H1 (cell line): Measurements from ENCODE around the gene SH3PXD2A. TPM values are rescaled to one million over a fixed set of nuclear protein-coding genes. Genes with fewer than 3 reads are reported as not detected.

Experiments
- CTCF ChIA-PET: fragments of 300-600 bp; sonication (Branson Sonifier 250); formaldehyde crosslinking; loops from one replicate; lab custom pipeline; 2021; ENCODE audit not compliant: partially characterized antibody; lab: Charles Lee
- POLR2A ChIA-PET: fragments of 300-600 bp; sonication (Branson Sonifier 250); formaldehyde crosslinking; loops from one replicate; lab custom pipeline; 2021; ENCODE audit warnings: inconsistent platforms; ENCODE audit not compliant: partially characterized antibody; lab: Charles Lee
- DNase-seq, 2 experiments: peaks; one replicate each; pipeline versions ENCODE4 v3.0.0 to v3.0.0-alpha.2; 2010 to 2022; ENCODE audit warnings: low spot score in 2 of 2, low read depth in 1 of 2, mixed read lengths in 1 of 2
- FAIRE-seq: peaks from 2 replicates; lab custom pipeline; 2011; peaks lifted over from hg19 to GRCh38; lab: Jason Lieb, UNC
- H2AFZ ChIP-seq: 2 replicates; pipeline ENCODE4 v1.8.1; 2012; ENCODE audit warnings: low read length, inconsistent platforms
- H2AK5ac ChIP-seq: 2 replicates; pipeline ENCODE4 v1.6.1; 2013; ENCODE audit warnings: low read depth, low read length
- H2BK120ac ChIP-seq: replicated peaks from 2 replicates; pipeline ENCODE3; 2013; ENCODE audit warnings: low read depth, low read length, inconsistent platforms
- H2BK12ac ChIP-seq: 2 replicates; pipeline ENCODE4 v1.6.1; 2013; ENCODE audit warnings: low read depth, low read length
- H2BK15ac ChIP-seq: 2 replicates; pipeline ENCODE4 v1.6.1; 2013; ENCODE audit warnings: low read length
- H2BK20ac ChIP-seq: 2 replicates; pipeline ENCODE4 v1.6.1; 2013; ENCODE audit warnings: low read length
- H2BK5ac ChIP-seq: 2 replicates; pipeline ENCODE4 v1.6.1; 2013; ENCODE audit warnings: low read depth, low read length
- H3K14ac ChIP-seq: 2 replicates; pipeline ENCODE4 v1.6.1; 2013; ENCODE audit warnings: inconsistent platforms; ENCODE audit not compliant: insufficient read length
- H3K18ac ChIP-seq: 2 replicates; pipeline ENCODE4 v1.6.1; 2013; ENCODE audit warnings: low read length; ENCODE audit errors: extremely low read depth
- H3K23ac ChIP-seq: 2 replicates; pipeline ENCODE4 v1.6.1; 2013; ENCODE audit warnings: inconsistent platforms; ENCODE audit not compliant: insufficient read length
- H3K23me2 ChIP-seq: 2 replicates; pipeline ENCODE4 v1.6.1; 2013; ENCODE audit warnings: low read depth, low read length
- H3K27ac ChIP-seq: 2 replicates; pipeline ENCODE4 v1.6.1; 2011; ENCODE audit warnings: low read depth, low read length, inconsistent platforms
- H3K27me3 ChIP-seq, 4 experiments: replicated peaks in 1 of 4; 1 replicate in 1 of 4; 2 replicates in 3 of 4; pipeline versions ENCODE4 v1.6.1 to v1.8.1; 2011 to 2013; ENCODE audit warnings: low read length in 3 of 4, mild to moderate bottlenecking in 3 of 4, inconsistent platforms in 2 of 4, mixed read lengths in 2 of 4, moderate library complexity in 1 of 4; ENCODE audit not compliant: control insufficient read depth in 3 of 4, insufficient read depth in 3 of 4; ENCODE audit errors: extremely low read depth in 1 of 4
- H3K36me3 ChIP-seq, 4 experiments: 2 replicates each; pipeline versions ENCODE4 v1.6.1 to v1.8.1; 2011 to 2013; ENCODE audit warnings: mild to moderate bottlenecking in 4 of 4, low read length in 3 of 4, moderate library complexity in 2 of 4, control low read depth in 1 of 4, inconsistent platforms in 1 of 4; ENCODE audit not compliant: insufficient read depth in 4 of 4, control insufficient read depth in 2 of 4
- H3K4ac ChIP-seq: replicated peaks from 2 replicates; pipeline ENCODE3; 2013; ENCODE audit warnings: low read length, low read depth, mixed read lengths, inconsistent platforms; ENCODE audit not compliant: insufficient read length
- H3K4me1 ChIP-seq, 4 experiments: replicated peaks in 1 of 4; 1 replicate in 1 of 4; 2 replicates in 3 of 4; pipeline versions ENCODE4 v1.6.1 to v1.8.1; 2011 to 2013; ENCODE audit warnings: low read length in 3 of 4, inconsistent platforms in 2 of 4, mixed read lengths in 1 of 4; ENCODE audit not compliant: insufficient read depth in 4 of 4, control insufficient read depth in 3 of 4
- H3K4me2 ChIP-seq, 2 experiments: 2 replicates each; pipeline versions ENCODE4 v1.6.1 to v1.8.1; 2011 to 2013; ENCODE audit warnings: low read depth in 2 of 2, low read length in 2 of 2, control low read depth in 1 of 2, inconsistent platforms in 1 of 2, mild to moderate bottlenecking in 1 of 2; ENCODE audit not compliant: insufficient read depth in 1 of 2
- H3K4me3 ChIP-seq, 4 experiments: fragments of 200-600, 300-600 bp in 1 of 4; sonication (generic), shearing (Covaris generic), sonication (Bioruptor Twin) in 1 of 4; 2 replicates each; pipeline versions ENCODE4 v1.5.1 to v1.8.1; 2011 to 2016; ENCODE audit warnings: low read length in 4 of 4, low read depth in 3 of 4, control low read depth in 2 of 4, inconsistent platforms in 2 of 4, mild to moderate bottlenecking in 2 of 4, mixed read lengths in 1 of 4, moderate library complexity in 1 of 4; ENCODE audit not compliant: insufficient read depth in 2 of 4; ENCODE audit errors: extremely low read depth in 1 of 4
- H3K56ac ChIP-seq: replicated peaks from 2 replicates; pipeline ENCODE3; 2013; ENCODE audit warnings: low read depth, mild to moderate bottlenecking, mixed read lengths, low read length, inconsistent platforms; ENCODE audit not compliant: insufficient read length
- H3K79me1 ChIP-seq: 2 replicates; pipeline ENCODE4 v1.6.1; 2013; ENCODE audit warnings: low read depth, low read length, control low read depth
- H3K79me2 ChIP-seq, 2 experiments: 2 replicates each; pipeline versions ENCODE4 v1.6.1 to v1.8.1; 2012 to 2013; ENCODE audit warnings: low read length in 2 of 2, mild to moderate bottlenecking in 2 of 2, inconsistent platforms in 1 of 2; ENCODE audit not compliant: insufficient read depth in 2 of 2, control insufficient read depth in 1 of 2
- H3K9ac ChIP-seq, 4 experiments: replicated peaks in 1 of 4; 1 replicate in 1 of 4; 2 replicates in 3 of 4; pipeline versions ENCODE4 v1.6.1 to v1.8.1; 2011 to 2013; ENCODE audit warnings: low read depth in 3 of 4, low read length in 3 of 4, control low read depth in 2 of 4, mild to moderate bottlenecking in 2 of 4, moderate library complexity in 2 of 4, inconsistent platforms in 1 of 4; ENCODE audit errors: extremely low read depth in 1 of 4
- H3K9me3 ChIP-seq, 2 experiments: 2 replicates each; pipeline versions ENCODE4 v1.6.1 to v1.8.1; 2012 to 2013; ENCODE audit warnings: mild to moderate bottlenecking in 2 of 2, moderate library complexity in 2 of 2, control low read depth in 1 of 2, inconsistent platforms in 1 of 2, low read depth in 1 of 2, low read length in 1 of 2, mixed read lengths in 1 of 2; ENCODE audit not compliant: insufficient read depth in 2 of 2
- H4K20me1 ChIP-seq, 2 experiments: replicated peaks in 1 of 2; 2 replicates each; pipeline versions ENCODE3 to v1.8.1; 2011 to 2013; ENCODE audit warnings: inconsistent platforms in 2 of 2, low read length in 2 of 2, mild to moderate bottlenecking in 1 of 2; ENCODE audit not compliant: insufficient read depth in 2 of 2, control insufficient read depth in 1 of 2
- H4K5ac ChIP-seq: 2 replicates; pipeline ENCODE4 v1.6.1; 2013; ENCODE audit warnings: low read length, low read depth, mixed read lengths, inconsistent platforms; ENCODE audit not compliant: insufficient read length
- H4K8ac ChIP-seq: 2 replicates; pipeline ENCODE4 v1.8.0; 2013; ENCODE audit warnings: mild to moderate bottlenecking, moderate library complexity, low read length, inconsistent platforms; ENCODE audit not compliant: insufficient read depth; ENCODE audit errors: extremely low read depth
- H4K91ac ChIP-seq: replicated peaks from 2 replicates; pipeline ENCODE3; 2013; ENCODE audit warnings: low read length, mixed read lengths, inconsistent platforms; ENCODE audit not compliant: insufficient read length
- BACH1 ChIP-seq: IDR thresholded peaks from 2 replicates; pipeline ENCODE4 v1.6.1; 2012; ENCODE audit warnings: low read length, improper control_type of control experiment
- CHD2 ChIP-seq: IDR thresholded peaks from 2 replicates; pipeline ENCODE4 v1.6.1; 2012; ENCODE audit warnings: low read length, improper control_type of control experiment
- HDAC6 ChIP-seq: IDR thresholded peaks from one replicate; pipeline ENCODE4 v1.7.1; 2012; ENCODE audit warnings: low read depth, mild to moderate bottlenecking, inconsistent platforms, low read length, moderate library complexity
- MAFK ChIP-seq: IDR thresholded peaks from 2 replicates; pipeline ENCODE4 v1.6.1; 2012; ENCODE audit warnings: low read depth, mild to moderate bottlenecking, improper control_type of control experiment, low read length
- WGBS, 2 experiments: shearing (Covaris generic) in 1 of 2; methylation state at CpG; one replicate each; pipeline versions ENCODE4 v1.1.6 to v1.1.7; 2013 to 2015; ENCODE audit warnings: low lambda C conversion rate in 2 of 2, mixed read lengths in 2 of 2, inconsistent platforms in 1 of 2, low coverage in 1 of 2, missing lambda C conversion rate in 1 of 2; ENCODE audit not compliant: insufficient replicate concordance in 2 of 2, insufficient coverage in 1 of 2, insufficient read length in 1 of 2; ENCODE audit errors: extremely low coverage in 1 of 2, missing lambda C conversion rate in 1 of 2; 5-methylcytosine and 5-hydroxymethylcytosine counted together
- polyA plus RNA-seq, 7 experiments: library from polyadenylated mRNA; depleted of rRNA in 3 of 7; stranded (reverse) in 5 of 7; unstranded in 2 of 7; fragments of >200 nt in 5 of 7; fragments of 200-250 nt in 2 of 7; gene quantifications; 1 replicate in 5 of 7; 2 replicates in 1 of 7; 4 replicates in 1 of 7; pipeline versions ENCODE4 v1.2.1 to v1.2.3, GENCODE V29; 2011 to 2013; ENCODE audit warnings: missing spikeins in 2 of 7, mixed read lengths in 2 of 7
- total RNA-seq: library from RNA; stranded (reverse); fragmentation: NEBNext Ultra II Directional; extraction: Animal tissue kit (Norgen Biotek cat#: 25700); gene quantifications from 2 replicates; pipeline ENCODE4 v1.2.1, GENCODE V29; 2021

The SH3PXD2A gene
- total and polyA plus RNA-seq, 2 of the 8 experiments (the other 6 are each of a cell fraction or from before 2014, with no cell fraction given): 5.4 to 16.3 TPM

- Histone ChIP-seq H3K79me1 (no peaks in the 10 kb centered on the region), H4K91ac (no peak overlapping the region), H2BK12ac (0 out of 2 replicates have a peak overlapping the region, but pooled peaks have one; percentile 44), H2AK5ac (no peak overlapping the region), H3K4me3 (no peak overlapping the region), H3K56ac (no peak overlapping the region), H4K8ac (no peak overlapping the region), H2BK15ac (peak overlapping the region; percentile 89; the same call in 1 of the 2 replicates), H3K9me3 (no peaks in the 10 kb centered on the region), H3K4ac (no peak overlapping the region), H3K9ac (no peak overlapping the region), H3K79me2 (no peaks in the 10 kb centered on the region), H3K4me2 (no peak overlapping the region), H3K14ac (no peak overlapping the region), H3K27ac (no peak overlapping the region), H3K23me2 (no peaks in the 10 kb centered on the region; the same call in 1 of the 2 replicates), H2BK5ac (peak overlapping the region; percentile 45; the same call in 1 of the 2 replicates), H4K20me1 (no peaks in the 10 kb centered on the region), H3K27me3 (no peaks in the 10 kb centered on the region), H3K4me1 (peaks cover 7 to 11% (median 9%) of the 10 kb centered on the region in 4 experiments), H4K5ac (no peak overlapping the region), H3K18ac (peak overlapping the region; percentile 21), H2BK120ac (no peak overlapping the region), H3K23ac (no peak overlapping the region), H3K36me3 (no peaks in the 10 kb centered on the region), H2BK20ac (peak overlapping the region; percentile 4; the same call in 1 of the 2 replicates), H2AFZ (no peak overlapping the region)
- ChIA-PET CTCF (interaction anchor here (0.7 to 11.3 kb wide), 13 partner anchors 9 to 278 kb away, joined by 3 to 237 read pairs (median 6); no protein-coding TSS in a partner anchor), POLR2A (interaction anchor here (1.5 kb wide), 1 partner anchor 41 kb away, joined by 3 read pairs; no protein-coding TSS in a partner anchor)
- DNase-seq: no peak
- TF ChIP-seq MAFK (peak; percentile 70; the same call in 1 of the 2 replicates), HDAC6 (no peak), CHD2 (no peak), BACH1 (peak; percentile 89)
- FAIRE-seq: no peak
- 83% methylated on average over 7 of the region's 7 CpGs; no CpG with 5 or more reads in 1 of the 2 experiments for WGBS, 2 experiments
Measured at GRCh38 chr10:103763374-103764202, 91.8 kb downstream of the SH3PXD2A start.
